ENCODE measurements around the gene TRMT112.
"Not testable (repeated sequence)": the region's sequence is repeated elsewhere in the genome, so short reads cannot be mapped to it uniquely, and the experiment has no call there.

TRMT112 gene

DNA sequence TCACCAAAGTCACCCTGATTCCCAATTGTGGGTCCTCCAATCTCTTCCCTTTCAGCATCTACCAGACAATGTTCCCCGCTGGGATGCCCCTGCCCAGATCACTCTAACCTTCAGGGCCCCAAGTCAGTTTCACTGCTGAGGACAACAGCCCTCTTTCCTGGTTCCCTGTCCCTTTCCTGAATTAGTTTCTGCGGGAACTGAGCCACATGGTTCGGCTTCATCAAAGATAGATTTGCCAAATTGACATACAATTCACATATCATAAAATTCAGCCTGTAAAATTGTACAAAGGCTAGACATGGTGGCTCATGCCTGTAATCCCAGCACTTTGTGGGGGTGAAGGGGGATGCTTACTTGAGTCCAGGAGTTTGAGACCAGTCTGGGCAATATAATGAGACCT lies 10.6 kb upstream of the TRMT112 start:
- no peaks in the 10 kb centered on the region for H3K36me3 ChIP-seq (ENCODE audit: insufficient read depth, low read length)
- H3K27me3 ChIP-seq (ENCODE audit: insufficient read depth, low read length): peaks cover 4% of the 10 kb centered on the region; the same call in 1 of the 2 replicates
- no peak overlapping the region for H3K4me2 ChIP-seq (ENCODE audit: low read length)
- no peak overlapping the region for H3K4me3 ChIP-seq (ENCODE audit: low read depth, low read length, poor library complexity, severe bottlenecking)
- TF ChIP-seq, protein P1, sequence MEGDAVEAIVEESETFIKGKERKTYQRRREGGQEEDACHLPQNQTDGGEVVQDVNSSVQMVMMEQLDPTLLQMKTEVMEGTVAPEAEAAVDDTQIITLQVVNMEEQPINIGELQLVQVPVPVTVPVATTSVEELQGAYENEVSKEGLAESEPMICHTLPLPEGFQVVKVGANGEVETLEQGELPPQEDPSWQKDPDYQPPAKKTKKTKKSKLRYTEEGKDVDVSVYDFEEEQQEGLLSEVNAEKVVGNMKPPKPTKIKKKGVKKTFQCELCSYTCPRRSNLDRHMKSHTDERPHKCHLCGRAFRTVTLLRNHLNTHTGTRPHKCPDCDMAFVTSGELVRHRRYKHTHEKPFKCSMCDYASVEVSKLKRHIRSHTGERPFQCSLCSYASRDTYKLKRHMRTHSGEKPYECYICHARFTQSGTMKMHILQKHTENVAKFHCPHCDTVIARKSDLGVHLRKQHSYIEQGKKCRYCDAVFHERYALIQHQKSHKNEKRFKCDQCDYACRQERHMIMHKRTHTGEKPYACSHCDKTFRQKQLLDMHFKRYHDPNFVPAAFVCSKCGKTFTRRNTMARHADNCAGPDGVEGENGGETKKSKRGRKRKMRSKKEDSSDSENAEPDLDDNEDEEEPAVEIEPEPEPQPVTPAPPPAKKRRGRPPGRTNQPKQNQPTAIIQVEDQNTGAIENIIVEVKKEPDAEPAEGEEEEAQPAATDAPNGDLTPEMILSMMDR (IDR thresholded peaks at IDR 0.05; ENCODE audit: low read length): no peak
- no peak for TF ChIP-seq EZH2 (IDR thresholded peaks at IDR 0.05; ENCODE audit: borderline replicate concordance, low read length)
- no peaks in the 10 kb centered on the region for H3F3A ChIP-seq (ENCODE audit: insufficient read depth, low read length)
- no peaks in the 10 kb centered on the region for H3K79me2 ChIP-seq (ENCODE audit: insufficient read depth, low read length)
- H3K9me3 ChIP-seq (ENCODE audit: low read length): no peaks in the 10 kb centered on the region
- H3K27ac ChIP-seq (ENCODE audit: low read depth, low read length, poor library complexity, severe bottlenecking): no peak overlapping the region
- no peaks in the 10 kb centered on the region for H4K20me1 ChIP-seq (ENCODE audit: insufficient read depth, low read length)
- no peaks in the 10 kb centered on the region for H3K9me2 ChIP-seq (ENCODE audit: low read depth, low read length)
- H2AFZ ChIP-seq (ENCODE audit: low read length): no peak overlapping the region
- peaks cover 9% of the 10 kb centered on the region for H3K4me1 ChIP-seq (ENCODE audit: insufficient read depth, low read length, severe bottlenecking)
- H3K9ac ChIP-seq (ENCODE audit: low read length): no peak overlapping the region

DNA sequence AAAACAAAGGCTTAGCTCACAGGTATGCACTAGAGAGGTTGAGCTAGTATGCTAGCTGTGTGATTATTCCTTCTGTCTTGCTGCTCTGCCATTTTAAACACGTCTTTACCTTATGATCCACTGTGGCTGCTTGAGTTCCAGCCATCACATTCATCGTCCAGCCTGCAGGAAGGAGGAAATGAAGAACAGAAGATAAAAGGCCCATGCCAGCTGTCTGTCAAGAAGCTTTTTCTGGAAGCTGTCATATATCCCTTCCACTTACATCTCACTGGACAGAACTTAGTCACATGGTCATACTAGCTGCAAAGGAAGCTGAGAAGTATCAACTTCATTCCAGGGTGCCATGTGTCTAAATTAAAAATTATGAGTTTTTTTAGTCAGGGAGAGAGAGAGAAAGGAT lies 10.0 kb upstream of the TRMT112 start:
- H3K79me2 ChIP-seq (ENCODE audit: insufficient read depth, low read length): no peaks in the 10 kb centered on the region
- no peak overlapping the region for H3K9ac ChIP-seq (ENCODE audit: low read length)
- H3K4me2 ChIP-seq (ENCODE audit: low read length): no peak overlapping the region
- no peaks in the 10 kb centered on the region for H3F3A ChIP-seq (ENCODE audit: insufficient read depth, low read length)
- H3K9me2 ChIP-seq (ENCODE audit: low read depth, low read length): no peaks in the 10 kb centered on the region
- H3K27ac ChIP-seq (ENCODE audit: low read depth, low read length, poor library complexity, severe bottlenecking): no peak overlapping the region
- peaks cover 4% of the 10 kb centered on the region; the same call in 1 of the 2 replicates for H3K27me3 ChIP-seq (ENCODE audit: insufficient read depth, low read length)
- TF ChIP-seq, protein P1 (IDR thresholded peaks at IDR 0.05; ENCODE audit: low read length): no peak
- no peak for TF ChIP-seq EZH2 (IDR thresholded peaks at IDR 0.05; ENCODE audit: borderline replicate concordance, low read length)
- H3K9me3 ChIP-seq (ENCODE audit: low read length): no peaks in the 10 kb centered on the region
- H3K4me3 ChIP-seq (ENCODE audit: low read depth, low read length, poor library complexity, severe bottlenecking): no peak overlapping the region
- H3K36me3 ChIP-seq (ENCODE audit: insufficient read depth, low read length): no peaks in the 10 kb centered on the region
- no peaks in the 10 kb centered on the region for H4K20me1 ChIP-seq (ENCODE audit: insufficient read depth, low read length)
- peaks cover 9% of the 10 kb centered on the region for H3K4me1 ChIP-seq (ENCODE audit: insufficient read depth, low read length, severe bottlenecking)
- H2AFZ ChIP-seq (ENCODE audit: low read length): no peak overlapping the region

DNA sequence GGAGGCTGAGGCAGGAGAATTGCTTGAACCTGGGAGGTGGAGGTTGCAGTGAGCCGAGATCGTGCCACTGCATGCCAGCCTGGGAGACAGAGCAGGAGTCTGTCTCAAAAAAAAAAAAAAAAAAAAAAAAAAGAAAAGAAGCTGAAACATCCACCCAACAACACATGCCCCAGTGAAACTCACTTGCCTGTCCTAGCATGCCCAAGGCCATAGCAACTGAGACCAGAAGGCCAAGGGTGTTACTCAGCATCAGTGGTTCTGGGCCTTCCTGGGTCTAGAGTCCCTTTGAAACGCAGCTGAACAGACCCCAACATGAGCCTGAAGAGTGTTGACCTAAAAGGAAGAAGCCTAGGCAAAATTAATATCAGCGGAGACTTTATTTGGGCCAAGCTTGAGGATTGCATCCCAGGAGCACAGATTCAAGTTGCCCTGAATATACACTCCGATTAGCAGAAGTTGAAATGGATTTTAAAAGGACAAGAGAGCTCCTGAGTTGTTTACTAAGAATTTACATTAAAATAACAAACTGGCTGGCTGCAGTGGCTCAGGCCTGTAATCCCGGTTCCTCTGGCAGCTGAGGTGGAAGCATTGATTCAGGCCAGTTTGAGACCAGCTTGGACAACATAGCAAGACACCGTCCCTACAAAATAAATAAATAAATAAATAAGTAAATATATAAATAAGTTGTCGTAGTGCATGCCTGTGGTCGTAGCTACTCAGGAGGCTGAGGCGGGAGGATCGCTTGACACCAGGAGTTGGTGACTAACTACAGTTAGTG lies 7.5 kb upstream of the TRMT112 start:
- no peaks in the 10 kb centered on the region for H3K9me3 ChIP-seq (ENCODE audit: low read length)
- no peaks in the 10 kb centered on the region for H3K9me2 ChIP-seq (ENCODE audit: low read depth, low read length)
- no peak overlapping the region for H2AFZ ChIP-seq (ENCODE audit: low read length)
- no peaks in the 10 kb centered on the region for H3K79me2 ChIP-seq (ENCODE audit: insufficient read depth, low read length)
- no peak overlapping the region for H3K4me2 ChIP-seq (ENCODE audit: low read length)
- no peak overlapping the region for H3K4me3 ChIP-seq (ENCODE audit: low read depth, low read length, poor library complexity, severe bottlenecking)
- H3K27ac ChIP-seq (ENCODE audit: low read depth, low read length, poor library complexity, severe bottlenecking): no peak overlapping the region
- no peak overlapping the region for H3K9ac ChIP-seq (ENCODE audit: low read length)
- no peaks in the 10 kb centered on the region for H4K20me1 ChIP-seq (ENCODE audit: insufficient read depth, low read length)
- peaks cover 10% of the 10 kb centered on the region; the same call in 1 of the 2 replicates for H3K36me3 ChIP-seq (ENCODE audit: insufficient read depth, low read length)
- H3K27me3 ChIP-seq (ENCODE audit: insufficient read depth, low read length): peaks cover 4% of the 10 kb centered on the region; the same call in 1 of the 2 replicates
- no peaks in the 10 kb centered on the region for H3F3A ChIP-seq (ENCODE audit: insufficient read depth, low read length)
- TF ChIP-seq, protein P1 (IDR thresholded peaks at IDR 0.05; ENCODE audit: low read length): no peak
- TF ChIP-seq EZH2 (IDR thresholded peaks at IDR 0.05; ENCODE audit: borderline replicate concordance, low read length): no peak
- no peaks in the 10 kb centered on the region for H3K4me1 ChIP-seq (ENCODE audit: insufficient read depth, low read length, severe bottlenecking)

DNA sequence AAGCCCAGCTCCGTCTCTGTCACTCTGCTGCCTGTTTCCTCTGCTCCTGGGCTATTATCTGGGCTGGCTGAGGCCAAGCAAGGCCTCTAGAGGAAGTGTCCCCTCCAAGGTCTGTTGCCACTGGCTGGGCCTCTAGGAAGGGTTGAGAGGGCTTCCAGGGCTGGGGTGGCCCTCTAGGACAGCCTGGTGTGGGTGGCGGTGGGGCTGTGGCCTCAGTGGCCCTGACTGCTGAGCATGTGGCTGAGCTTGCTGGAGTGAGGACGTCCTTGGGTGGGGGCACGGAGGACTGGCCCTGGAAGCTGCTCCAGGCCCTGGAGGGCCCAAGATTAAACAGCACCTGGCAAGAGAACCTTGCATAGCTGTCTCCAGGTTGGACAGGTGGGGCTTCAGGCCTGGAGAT lies 6.6 kb upstream of the TRMT112 start:
- not testable (repeated sequence) for H3K4me3 ChIP-seq (ENCODE audit: low read depth, low read length, poor library complexity, severe bottlenecking); H3K27me3 ChIP-seq (ENCODE audit: insufficient read depth, low read length); H3K9me2 ChIP-seq (ENCODE audit: low read depth, low read length); H3K9me3 ChIP-seq (ENCODE audit: low read length); H3K4me2 ChIP-seq (ENCODE audit: low read length); H3K4me1 ChIP-seq (ENCODE audit: insufficient read depth, low read length, severe bottlenecking); H3K79me2 ChIP-seq (ENCODE audit: insufficient read depth, low read length); H3K27ac ChIP-seq (ENCODE audit: low read depth, low read length, poor library complexity, severe bottlenecking); H2AFZ ChIP-seq (ENCODE audit: low read length); H3F3A ChIP-seq (ENCODE audit: insufficient read depth, low read length); H4K20me1 ChIP-seq (ENCODE audit: insufficient read depth, low read length); H3K9ac ChIP-seq (ENCODE audit: low read length)
- H3K36me3 ChIP-seq (ENCODE audit: insufficient read depth, low read length): peaks cover 10% of the 10 kb centered on the region; the same call in 1 of the 2 replicates
